Measurements from ENCODE around the gene SPACA4.
A peak's percentile ranks its signal among the peaks of the same experiment; 100 is the strongest.

Gene SPACA4

DNA sequence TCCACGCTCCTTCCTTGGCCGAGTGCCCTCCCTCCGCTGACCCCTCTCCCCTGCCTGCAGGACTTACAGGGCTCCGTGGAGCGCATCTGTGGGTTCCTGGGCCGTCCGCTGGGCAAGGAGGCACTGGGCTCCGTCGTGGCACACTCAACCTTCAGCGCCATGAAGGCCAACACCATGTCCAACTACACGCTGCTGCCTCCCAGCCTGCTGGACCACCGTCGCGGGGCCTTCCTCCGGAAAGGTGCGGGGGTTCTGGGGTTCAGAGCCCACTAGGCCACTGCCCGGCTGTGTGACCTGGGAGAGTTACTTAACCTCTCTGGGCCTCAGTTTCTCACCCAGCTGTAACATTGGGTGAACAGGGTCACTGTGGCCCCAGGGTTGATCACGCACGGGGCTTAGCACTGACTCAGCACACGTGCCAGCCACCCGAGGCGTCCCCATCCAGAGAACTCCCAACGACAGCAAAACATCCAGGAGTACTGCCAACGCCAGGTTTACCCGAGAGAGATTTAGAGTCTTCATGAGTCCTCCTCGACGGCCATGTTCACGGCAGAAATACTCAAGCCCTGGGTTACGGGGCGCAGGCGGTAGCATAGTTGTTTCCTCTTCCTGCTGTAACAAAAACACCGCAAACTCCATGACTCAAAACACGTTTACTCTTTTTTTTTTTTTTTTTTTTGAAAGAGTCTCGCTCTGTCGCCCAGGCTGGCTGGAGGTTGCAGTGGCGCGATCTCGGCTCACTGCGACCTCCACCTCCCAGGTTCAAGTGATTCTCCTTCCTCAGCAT is 9.7 kb upstream of the SPACA4 start:
- no peak for DNase-seq

GRCh38 chr19:48598996-48599700 is 7.4 kb upstream of the SPACA4 start:
- no peak for DNase-seq

GRCh38 chr19:48600679-48601417 is 5.7 kb upstream of the SPACA4 start:
- no peak for DNase-seq

DNA sequence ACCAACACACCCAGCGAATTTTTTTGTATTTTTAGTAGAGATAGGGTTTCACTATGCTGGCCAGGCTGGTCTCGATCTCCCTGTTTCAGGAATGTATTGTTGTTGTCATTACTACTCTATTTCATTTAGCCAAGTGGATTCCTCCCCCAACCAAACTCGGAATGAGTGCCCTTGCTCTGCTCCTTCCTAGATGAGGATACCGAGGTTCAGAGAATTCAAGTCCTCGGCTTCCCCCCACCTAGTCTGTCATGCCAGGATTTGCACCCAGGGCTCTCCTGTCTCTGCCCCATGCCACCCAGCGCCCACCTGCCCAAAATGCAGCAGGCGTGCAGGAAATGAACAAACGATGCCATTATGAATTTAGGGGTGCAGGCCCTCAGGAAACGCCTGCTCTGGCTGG is 3.5 kb upstream of the SPACA4 start:
- no peak for DNase-seq

DNA sequence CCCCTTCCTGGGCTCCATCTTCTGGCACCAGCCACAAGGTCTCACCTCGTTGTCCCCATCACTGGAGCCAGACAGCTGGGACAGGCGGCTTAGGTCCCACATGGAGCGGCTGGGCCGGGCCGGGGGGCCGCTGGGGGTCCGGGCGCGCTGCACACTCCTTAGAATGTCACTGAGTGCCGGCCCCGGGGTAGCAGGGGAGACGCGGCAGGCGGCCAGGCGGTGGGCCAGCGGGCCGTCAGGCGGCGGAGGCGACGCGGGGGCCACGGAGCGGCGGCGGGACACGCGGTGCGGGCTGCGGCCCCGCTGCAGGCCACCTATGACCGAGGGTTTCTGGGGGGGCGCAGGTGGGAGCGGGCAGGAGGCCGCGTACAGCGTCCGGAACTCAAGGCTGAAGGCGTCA is 3.1 kb upstream of the SPACA4 start:
- no peak for DNase-seq

- DNase-seq: no peak
These were observed 2.7 kb upstream of the SPACA4 start for GRCh38 chr19:48603850-48604249.

GRCh38 chr19:48607359-48607755 is 815 bp downstream of the SPACA4 start:
- DNase-seq: no peak

DNA sequence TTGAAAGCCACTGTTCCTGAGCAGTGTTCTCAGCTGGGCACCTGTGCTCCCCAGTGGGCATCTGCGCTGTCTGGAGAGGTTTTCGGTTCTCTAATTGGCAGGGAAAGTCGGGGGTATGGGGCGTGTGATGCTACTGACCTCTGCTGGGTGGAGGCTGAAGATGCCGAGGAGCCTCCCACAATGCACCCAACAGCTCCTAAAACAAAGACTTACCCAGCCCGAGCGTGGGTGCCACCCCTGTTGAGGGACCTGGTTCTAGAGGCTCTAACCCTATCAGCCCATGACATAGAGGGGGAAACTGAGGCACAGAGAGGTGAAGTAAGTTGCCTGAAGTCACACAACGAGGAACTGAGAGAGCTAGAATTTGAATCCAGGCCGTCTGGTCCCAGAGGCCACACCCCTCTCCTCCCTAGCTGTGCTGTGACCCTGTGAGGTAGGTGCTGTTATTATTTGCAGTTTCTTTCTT is 2.3 kb downstream of the SPACA4 start:
- peak; percentile 42 for DNase-seq

- no peak for DNase-seq
These were observed 3.1 kb downstream of the SPACA4 start for GRCh38 chr19:48609571-48610108.

GRCh38 chr19:48611872-48612271 is 5.3 kb downstream of the SPACA4 start:
- no peak for DNase-seq

- DNase-seq: no peak
These were observed 6.7 kb downstream of the SPACA4 start for GRCh38 chr19:48613024-48613851.

DNA sequence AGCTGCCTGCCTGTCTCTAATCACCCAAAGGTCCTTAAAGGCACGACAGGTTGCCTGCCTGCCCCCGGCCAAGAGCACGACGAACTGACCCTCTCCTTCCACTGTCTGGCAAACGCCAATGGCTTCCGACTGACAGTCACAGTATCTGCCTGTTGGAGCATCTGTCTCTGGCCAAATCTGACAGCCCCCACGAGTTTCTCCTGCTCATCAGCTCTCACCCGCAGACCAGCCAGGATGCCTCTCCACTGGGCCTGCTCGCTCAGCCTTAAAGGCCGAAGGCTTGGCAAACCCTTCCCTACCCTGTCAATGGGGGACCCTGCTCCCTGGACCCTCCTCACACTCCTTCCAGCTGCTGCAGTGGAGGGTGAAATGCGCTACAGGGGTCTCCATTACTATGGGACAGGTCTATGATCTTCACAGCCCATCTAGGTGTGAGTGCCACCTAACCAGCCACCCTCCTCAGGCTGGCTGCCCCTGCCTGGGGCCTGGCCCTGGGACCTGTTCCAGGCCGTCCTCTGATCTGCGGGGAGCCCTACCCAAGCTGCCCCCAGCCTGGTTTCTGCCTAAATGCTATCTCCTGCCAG is 7.4 kb downstream of the SPACA4 start:
- no peak for DNase-seq

GRCh38 chr19:48614436-48615230 is 8.1 kb downstream of the SPACA4 start, which contains the start of gene FAM83E:
Gene FAM83E (minus strand): TSS chr19:48615076. CDS start chr19:48613372, 1,704 bp downstream.
- no peak for DNase-seq

GRCh38 chr19:48615231-48616040 is 8.9 kb downstream of the SPACA4 start:
- DNase-seq: no peak

DNA sequence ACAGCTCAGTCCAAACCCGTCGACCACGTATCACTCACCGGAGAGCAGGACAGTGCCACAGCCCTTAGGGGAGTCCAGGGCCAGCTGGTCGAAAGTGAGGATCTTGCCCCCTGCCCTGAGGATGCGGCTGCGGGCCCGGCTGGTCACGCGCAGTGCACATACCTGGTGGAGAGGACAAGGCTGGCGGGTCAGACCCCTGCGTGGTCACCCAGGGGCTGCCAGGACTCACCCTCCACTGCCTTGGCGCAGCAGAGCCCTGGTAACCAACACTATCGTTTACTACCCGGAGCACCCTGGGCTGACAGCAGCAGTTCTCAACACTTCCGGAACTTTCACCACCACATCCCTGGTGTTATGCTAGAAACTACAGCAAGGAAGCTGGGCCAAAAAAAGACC is 9.5 kb downstream of the SPACA4 start:
- DNase-seq: no peak

- no peak for DNase-seq
These were observed 10.0 kb downstream of the SPACA4 start for GRCh38 chr19:48616491-48617056.

- DNase-seq: no peak
These were observed 10.8 kb downstream of the SPACA4 start for GRCh38 chr19:48617146-48617937.

- no peak for DNase-seq
These were observed 11.9 kb downstream of the SPACA4 start for GRCh38 chr19:48618278-48618915.

Measured in fibroblast of skin of abdomen (primary cell).